Measurements from ENCODE around the gene ILK. TPM values are rescaled to one million over a fixed set of nuclear protein-coding genes. Genes with fewer than 3 reads are reported as not detected.

The ILK gene
- total RNA-seq, 4 donors from 2014 or later, result 101 to 144 (median 121) TPM

GRCh38 chr11:6609502-6610015 lies 6.0 kb downstream of the ILK start:
- Histone ChIP-seq H3K4me3 (replicated peaks in 1 of 3) (no peak overlapping the region), H3K4me1 (peaks cover 32 to 47% of the 10 kb centered on the region in 2 donors), H3K36me3 (peaks cover 32 to 35% of the 10 kb centered on the region in 2 donors), H3K9me3 (no peaks in the 10 kb centered on the region), H3K27ac (no peak overlapping the region), H3K27me3 (no peaks in the 10 kb centered on the region)
- TF ChIP-seq, protein P1, sequence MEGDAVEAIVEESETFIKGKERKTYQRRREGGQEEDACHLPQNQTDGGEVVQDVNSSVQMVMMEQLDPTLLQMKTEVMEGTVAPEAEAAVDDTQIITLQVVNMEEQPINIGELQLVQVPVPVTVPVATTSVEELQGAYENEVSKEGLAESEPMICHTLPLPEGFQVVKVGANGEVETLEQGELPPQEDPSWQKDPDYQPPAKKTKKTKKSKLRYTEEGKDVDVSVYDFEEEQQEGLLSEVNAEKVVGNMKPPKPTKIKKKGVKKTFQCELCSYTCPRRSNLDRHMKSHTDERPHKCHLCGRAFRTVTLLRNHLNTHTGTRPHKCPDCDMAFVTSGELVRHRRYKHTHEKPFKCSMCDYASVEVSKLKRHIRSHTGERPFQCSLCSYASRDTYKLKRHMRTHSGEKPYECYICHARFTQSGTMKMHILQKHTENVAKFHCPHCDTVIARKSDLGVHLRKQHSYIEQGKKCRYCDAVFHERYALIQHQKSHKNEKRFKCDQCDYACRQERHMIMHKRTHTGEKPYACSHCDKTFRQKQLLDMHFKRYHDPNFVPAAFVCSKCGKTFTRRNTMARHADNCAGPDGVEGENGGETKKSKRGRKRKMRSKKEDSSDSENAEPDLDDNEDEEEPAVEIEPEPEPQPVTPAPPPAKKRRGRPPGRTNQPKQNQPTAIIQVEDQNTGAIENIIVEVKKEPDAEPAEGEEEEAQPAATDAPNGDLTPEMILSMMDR (IDR thresholded peaks at IDR 0.05), result no peak
- no peak for TF ChIP-seq POLR2A (IDR thresholded peaks at IDR 0.05)
- 83 to 88% methylated on average over 8 of the region's 8 CpGs for WGBS, 2 donors
- no peak for DNase-seq
- intact Hi-C loops (cut with DNase I), result no loop called here

- no peaks in the 10 kb centered on the region for H3K27me3 ChIP-seq
- H3K4me1 ChIP-seq, result peaks cover 22 to 38% of the 10 kb centered on the region in 2 donors
- intact Hi-C loops (cut with DNase I), result no loop called here
- TF ChIP-seq, protein P1 (IDR thresholded peaks at IDR 0.05), result no peak
- TF ChIP-seq POLR2A (IDR thresholded peaks at IDR 0.05), result no peak
- no peak overlapping the region for H3K4me3 ChIP-seq (replicated peaks in 1 of 3)
- H3K36me3 ChIP-seq, result peaks cover 32 to 42% of the 10 kb centered on the region in 2 donors
- 94 to 95% methylated on average over 5 to 6 of the region's 6 CpGs for WGBS, 2 donors
- DNase-seq, result no peak
- H3K9me3 ChIP-seq, result no peaks in the 10 kb centered on the region
- H3K27ac ChIP-seq, result no peak overlapping the region
These were observed 7.0 kb downstream of the ILK start for GRCh38 chr11:6610591-6610990.

DNA sequence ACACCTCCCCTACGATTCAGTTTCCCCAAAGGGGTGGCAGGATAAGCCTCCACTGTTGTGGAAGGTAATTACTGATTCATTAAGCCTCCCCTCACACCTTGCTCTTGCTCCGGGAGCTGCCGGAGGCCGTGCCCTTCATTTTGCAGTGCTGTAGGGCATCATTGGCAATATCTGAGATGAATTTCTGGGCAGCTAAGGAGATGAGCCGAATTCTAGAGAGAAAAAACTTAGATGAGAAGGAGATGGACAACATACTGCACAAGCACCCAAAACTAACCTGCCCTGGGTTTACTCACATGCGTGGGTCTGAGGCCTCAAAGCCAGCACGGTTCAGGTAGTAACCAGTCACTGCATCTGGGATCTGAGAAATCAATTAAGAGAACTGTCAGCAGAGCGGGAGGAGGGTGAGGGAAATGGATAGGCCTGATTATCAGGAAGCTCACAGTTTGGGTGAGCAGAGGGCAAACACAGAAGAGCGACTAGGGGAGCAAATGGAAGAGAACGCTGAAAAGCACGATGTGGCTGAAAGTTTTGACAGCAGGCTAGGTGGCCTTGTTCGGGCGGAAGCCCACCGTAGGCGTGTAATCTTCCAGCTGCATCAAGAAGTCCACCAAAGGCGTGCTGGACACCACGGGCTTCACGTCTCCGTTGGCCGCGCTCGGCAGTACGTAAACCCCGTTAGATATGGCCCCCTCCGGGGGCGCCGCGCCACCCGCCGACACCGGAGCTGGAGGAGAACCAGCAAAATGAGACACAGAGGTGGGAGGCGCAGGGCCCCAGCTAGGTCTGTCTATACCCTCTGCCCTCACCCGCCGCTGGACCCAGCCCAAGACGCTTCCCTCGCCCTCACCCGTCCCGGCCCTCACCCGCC lies 7.8 kb downstream of the ILK start:
- DNase-seq, result peak; percentile 24 to 46
- no peaks in the 10 kb centered on the region for H3K9me3 ChIP-seq
- peak overlapping the region; percentile 77 to 96 (median 80) for H3K27ac ChIP-seq
- intact Hi-C loops (cut with DNase I), result no loop called here
- peak overlapping the region; percentile 12 to 74 (median 34) for H3K4me3 ChIP-seq (replicated peaks in 1 of 3)
- peaks cover 17 to 30% of the 10 kb centered on the region in 2 donors for H3K4me1 ChIP-seq
- peaks cover 32 to 44% of the 10 kb centered on the region in 2 donors for H3K36me3 ChIP-seq
- WGBS, 2 donors, result 13 to 26% methylated on average over 24 to 39 of the region's 39 CpGs
- TF ChIP-seq POLR2A (IDR thresholded peaks at IDR 0.05), result no peak
- TF ChIP-seq, protein P1 (IDR thresholded peaks at IDR 0.05), result no peak
- no peaks in the 10 kb centered on the region for H3K27me3 ChIP-seq

GRCh38 chr11:6611963-6612212 lies 8.3 kb downstream of the ILK start:
- Histone ChIP-seq H3K27me3 (no peaks in the 10 kb centered on the region), H3K27ac (peak overlapping the region; percentile 77 to 96 (median 80)), H3K4me3 (replicated peaks in 1 of 3) (peak overlapping the region; percentile 12 to 74 (median 34)), H3K36me3 (peaks cover 32 to 44% of the 10 kb centered on the region in 2 donors), H3K4me1 (peaks cover 12 to 25% of the 10 kb centered on the region in 2 donors), H3K9me3 (no peaks in the 10 kb centered on the region)
- no peak for DNase-seq
- TF ChIP-seq, protein P1 (IDR thresholded peaks at IDR 0.05), result no peak
- no peak for TF ChIP-seq POLR2A (IDR thresholded peaks at IDR 0.05)
- 0% methylated on average over 3 to 12 of the region's 36 CpGs for WGBS, 2 donors
- intact Hi-C loops (cut with DNase I), result no loop called here

Data from thyroid gland (tissue), 4 donors.